ENCODE results near the gene THSD7B.

Gene THSD7B

DNA sequence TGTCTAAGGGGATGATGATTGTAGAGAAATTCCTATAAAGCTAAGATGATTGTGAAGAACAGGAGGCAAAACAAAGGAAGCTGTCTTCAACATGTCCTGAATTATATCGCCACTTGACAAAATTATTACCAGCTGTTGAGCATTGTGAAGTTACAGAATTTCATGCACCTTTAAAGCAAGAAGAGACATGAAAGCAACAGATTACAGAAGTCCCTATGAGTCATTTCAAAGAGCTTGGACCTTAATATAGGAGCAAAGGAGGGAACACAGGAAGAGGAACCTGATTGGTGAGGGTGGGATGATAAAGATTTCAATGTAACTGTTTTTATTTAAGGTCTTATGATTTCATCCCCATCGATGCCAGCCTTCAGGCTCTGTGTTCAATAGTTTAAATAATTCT, 672.0 kb downstream of the THSD7B start:
- Mint-ChIP-seq H3K4me1 (no peaks in the 10 kb centered on the region), H3K27ac (no peak overlapping the region), H3K36me3 (no peaks in the 10 kb centered on the region), H3K9me3 (peaks cover 2% of the 10 kb centered on the region), H3K4me3 (no peak overlapping the region), H3K27me3 (no peaks in the 10 kb centered on the region)
- no peak for DNase-seq
- CTCF ChIA-PET: no interaction called here

DNA sequence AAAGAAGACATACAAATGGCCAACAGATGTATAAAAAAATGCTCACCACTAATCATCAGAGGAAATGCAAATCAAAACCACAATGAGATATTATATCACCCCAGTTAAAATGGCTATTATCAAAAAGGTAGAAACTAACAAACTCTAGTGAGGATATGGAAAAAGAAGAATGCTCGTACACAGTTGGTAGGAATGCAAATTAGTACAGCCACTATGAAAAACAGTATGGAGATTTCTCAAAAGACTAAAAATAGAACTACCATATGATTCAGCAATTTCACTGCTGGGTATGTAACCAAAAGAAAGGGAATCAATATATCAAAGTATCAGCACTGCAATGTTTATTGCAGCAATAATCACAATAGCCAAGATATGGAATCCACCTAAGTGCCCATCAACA, 679.6 kb downstream of the THSD7B start:
- H3K36me3 Mint-ChIP-seq: no peaks in the 10 kb centered on the region
- H3K9me3 Mint-ChIP-seq: peaks cover 4% of the 10 kb centered on the region
- H3K4me1 Mint-ChIP-seq: no peaks in the 10 kb centered on the region
- H3K4me3 Mint-ChIP-seq: no peak overlapping the region
- CTCF ChIA-PET: no interaction called here
- no peak overlapping the region for H3K27ac Mint-ChIP-seq
- DNase-seq: no peak
- H3K27me3 Mint-ChIP-seq: no peaks in the 10 kb centered on the region

DNA sequence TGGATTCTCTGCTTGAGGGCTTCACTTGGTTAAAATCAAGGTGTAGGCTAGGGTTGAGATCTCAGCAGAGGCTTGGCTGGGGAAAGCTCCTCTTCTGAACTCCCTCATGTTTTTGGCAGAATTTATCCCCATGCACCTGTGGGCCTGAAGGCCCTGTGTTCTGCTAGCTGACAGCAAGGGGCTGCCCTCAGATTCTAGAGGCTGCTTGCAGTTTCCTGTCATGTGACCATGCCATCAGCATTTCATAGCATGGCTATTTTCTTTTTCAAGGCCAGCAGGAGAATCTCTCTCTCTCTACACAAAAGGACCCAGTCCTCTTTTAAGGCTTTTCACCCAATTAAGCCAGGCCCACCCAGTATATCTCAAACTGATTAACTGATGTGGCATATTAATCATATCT, 684.1 kb downstream of the THSD7B start:
- CTCF ChIA-PET: no interaction called here
- Mint-ChIP-seq H3K4me3 (no peak overlapping the region), H3K27me3 (no peaks in the 10 kb centered on the region)

DNA sequence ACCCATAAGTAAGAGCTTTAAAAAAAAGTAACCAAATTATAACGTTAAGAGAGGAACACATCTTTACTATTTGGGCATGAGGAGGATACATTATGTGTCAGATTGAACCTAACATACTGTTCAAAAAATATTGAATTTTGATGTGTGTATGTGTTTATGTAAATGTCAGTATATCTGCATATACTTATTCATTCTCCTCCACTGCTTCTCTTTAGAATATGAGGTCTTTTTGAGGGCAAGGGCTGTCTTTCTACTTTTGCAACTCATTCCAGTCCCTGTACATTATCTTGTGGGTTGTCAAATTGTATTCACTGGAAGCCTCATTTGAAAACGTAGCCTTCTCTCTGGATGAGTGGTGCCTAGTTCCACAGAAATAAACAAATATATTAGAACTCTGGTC, 689.5 kb downstream of the THSD7B start:
- CTCF ChIA-PET: no interaction called here
- Mint-ChIP-seq H3K9me3 (no peaks in the 10 kb centered on the region), H3K4me3 (no peak overlapping the region), H3K27ac (no peak overlapping the region), H3K27me3 (no peaks in the 10 kb centered on the region), H3K36me3 (no peaks in the 10 kb centered on the region), H3K4me1 (no peaks in the 10 kb centered on the region)
- no peak for DNase-seq

More for the DNA sequence above, 684.1 kb downstream of the THSD7B start:
- H3K9me3 Mint-ChIP-seq: peaks cover 4% of the 10 kb centered on the region
- H3K27ac Mint-ChIP-seq: no peak overlapping the region
- no peak for DNase-seq
- no peaks in the 10 kb centered on the region for H3K36me3 Mint-ChIP-seq
- H3K4me1 Mint-ChIP-seq: no peaks in the 10 kb centered on the region

DNA sequence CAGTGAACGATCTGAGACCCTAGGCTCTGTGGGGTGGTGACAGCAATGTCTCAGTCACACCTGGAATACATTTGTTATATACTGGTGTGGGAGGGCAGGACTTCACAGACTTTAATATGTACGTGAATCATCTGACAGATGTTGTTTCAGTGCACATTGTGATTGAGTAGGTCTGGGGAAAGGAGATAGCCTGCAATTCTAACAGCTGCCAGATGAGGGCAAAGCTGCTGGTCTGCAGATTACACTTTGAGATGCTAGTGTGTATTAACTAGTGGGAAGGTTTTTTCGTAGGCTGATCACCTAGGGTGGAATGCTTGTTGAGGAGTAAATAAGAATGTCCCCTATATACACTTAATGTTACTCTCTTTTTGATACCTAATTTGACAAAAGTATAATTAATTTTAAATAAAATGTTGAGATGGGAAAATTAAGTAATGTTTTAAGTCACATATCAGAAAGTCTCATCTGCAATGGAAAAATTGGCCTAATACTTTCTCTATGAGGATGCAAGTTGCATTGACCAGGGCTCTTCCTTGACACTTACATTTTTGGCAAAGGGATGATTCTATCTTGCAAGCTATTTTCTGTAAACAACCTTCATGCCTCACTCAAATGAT, 702.0 kb downstream of the THSD7B start:
- Mint-ChIP-seq H3K9me3 (no peaks in the 10 kb centered on the region), H3K4me3 (no peak overlapping the region), H3K36me3 (no peaks in the 10 kb centered on the region), H3K27ac (no peak overlapping the region), H3K4me1 (no peaks in the 10 kb centered on the region), H3K27me3 (no peaks in the 10 kb centered on the region)
- CTCF ChIA-PET: interaction anchor here (1.6 to 2.4 kb wide), 2 partner anchors 368 to 371 kb away, joined by 6 to 8 read pairs; no protein-coding TSS in a partner anchor
- peak; percentile 29 for DNase-seq

DNA sequence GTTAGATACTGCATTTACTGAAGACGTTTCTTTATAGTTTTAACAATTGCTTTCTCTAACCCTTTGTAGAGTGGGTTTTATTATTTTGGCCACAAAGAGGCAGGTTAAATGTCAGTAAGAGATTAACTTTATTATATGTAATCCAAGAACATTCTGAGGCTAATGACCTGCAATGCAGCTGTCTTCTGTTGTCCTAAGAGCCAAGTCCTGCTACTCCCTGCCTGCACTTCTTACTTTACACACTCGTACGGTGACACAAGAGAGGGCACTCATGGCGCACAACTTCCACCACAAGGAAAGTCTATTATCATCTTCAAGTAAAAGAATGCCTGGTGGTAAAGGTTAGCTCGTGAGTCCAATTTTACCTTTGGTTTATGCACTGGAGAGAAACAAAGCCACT, 727.9 kb downstream of the THSD7B start:
- CTCF ChIA-PET: no interaction called here
- Mint-ChIP-seq H3K36me3 (no peaks in the 10 kb centered on the region), H3K27ac (no peak overlapping the region), H3K27me3 (no peaks in the 10 kb centered on the region), H3K4me1 (no peaks in the 10 kb centered on the region), H3K4me3 (no peak overlapping the region), H3K9me3 (peaks cover 2% of the 10 kb centered on the region)
- no peak for DNase-seq

DNA sequence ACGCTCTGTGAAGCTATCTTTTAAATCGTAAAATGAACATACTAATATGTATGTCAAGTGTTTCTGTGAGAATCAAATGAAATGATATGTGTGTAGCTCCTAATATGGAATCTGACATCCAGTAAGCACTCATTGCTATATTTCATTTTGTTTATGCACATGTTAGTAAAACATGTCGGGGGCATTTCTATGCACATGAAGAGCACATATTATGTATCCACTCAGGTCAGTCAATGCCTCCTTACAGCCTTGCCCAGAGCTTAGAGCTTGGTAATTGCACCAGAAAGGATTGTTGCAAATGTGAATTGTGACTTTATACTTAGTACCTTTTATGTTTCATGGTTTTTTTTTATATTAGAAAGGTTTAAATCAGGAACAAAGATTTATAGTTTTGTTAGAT, 735.3 kb downstream of the THSD7B start:
- no peak for DNase-seq
- Mint-ChIP-seq H3K4me1 (no peaks in the 10 kb centered on the region), H3K9me3 (peaks cover 5% of the 10 kb centered on the region), H3K27ac (no peak overlapping the region), H3K36me3 (no peaks in the 10 kb centered on the region), H3K4me3 (no peak overlapping the region), H3K27me3 (no peaks in the 10 kb centered on the region)
- CTCF ChIA-PET: no interaction called here

DNA sequence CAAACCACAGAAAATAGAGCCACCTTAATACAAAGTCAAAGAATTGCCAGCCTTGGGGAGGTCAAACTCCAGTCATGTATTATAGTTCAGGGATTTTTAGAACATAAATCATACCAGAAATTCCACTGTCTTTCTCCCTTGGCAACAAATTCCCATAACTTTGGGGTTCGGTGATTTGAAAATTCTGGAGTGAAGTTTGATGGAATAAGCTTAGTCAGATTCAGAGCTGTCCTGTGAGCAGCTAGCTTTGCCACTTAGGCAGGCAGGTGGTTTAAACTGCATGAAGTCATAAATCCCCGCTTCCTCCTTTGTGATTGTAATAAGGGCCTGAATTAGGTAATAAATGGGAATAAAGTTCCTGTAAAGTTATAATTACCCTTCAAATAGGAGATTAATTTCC, 741.9 kb downstream of the THSD7B start:
- CTCF ChIA-PET: no interaction called here
- no peaks in the 10 kb centered on the region for H3K36me3 Mint-ChIP-seq
- no peak for DNase-seq
- H3K27me3 Mint-ChIP-seq: no peaks in the 10 kb centered on the region
- H3K4me3 Mint-ChIP-seq: no peak overlapping the region
- no peaks in the 10 kb centered on the region for H3K4me1 Mint-ChIP-seq
- H3K9me3 Mint-ChIP-seq: peaks cover 5% of the 10 kb centered on the region
- H3K27ac Mint-ChIP-seq: no peak overlapping the region

DNA sequence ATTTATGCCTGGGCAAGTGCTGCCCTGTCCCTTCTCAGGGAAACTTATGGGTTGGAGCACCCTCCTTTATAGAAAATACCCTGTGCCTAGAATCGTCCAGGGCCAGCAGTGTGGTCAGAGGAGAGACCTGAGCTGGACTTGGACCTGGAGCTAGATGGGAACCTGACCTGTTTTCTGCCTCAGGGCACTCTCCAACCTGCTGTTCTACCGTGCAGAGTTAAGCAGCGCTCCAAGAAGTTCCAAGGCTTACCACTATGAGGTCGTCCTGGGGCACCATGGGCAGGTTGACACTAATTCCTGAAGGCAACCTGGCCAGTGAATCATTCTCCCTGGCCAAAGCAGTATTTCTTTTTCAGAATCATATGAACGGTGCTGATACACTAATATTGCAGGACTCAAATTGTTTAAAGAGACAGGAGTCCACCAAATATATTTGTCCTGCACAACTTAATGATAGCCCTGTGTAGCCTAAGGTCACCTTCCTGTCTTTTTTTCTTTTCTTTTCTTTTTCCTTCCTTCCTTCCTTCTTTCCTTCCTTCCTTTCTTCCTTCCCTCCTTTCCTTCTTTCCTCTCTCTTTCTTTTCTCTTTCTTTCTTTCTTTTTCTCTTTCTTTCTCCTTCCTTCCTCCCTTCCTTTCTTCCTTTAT, 743.5 kb downstream of the THSD7B start:
- no peak overlapping the region for H3K4me3 Mint-ChIP-seq
- H3K4me1 Mint-ChIP-seq: no peaks in the 10 kb centered on the region
- peaks cover 5% of the 10 kb centered on the region for H3K9me3 Mint-ChIP-seq
- H3K36me3 Mint-ChIP-seq: no peaks in the 10 kb centered on the region
- H3K27ac Mint-ChIP-seq: no peak overlapping the region
- no peak for DNase-seq
- CTCF ChIA-PET: no interaction called here
- H3K27me3 Mint-ChIP-seq: no peaks in the 10 kb centered on the region

DNA sequence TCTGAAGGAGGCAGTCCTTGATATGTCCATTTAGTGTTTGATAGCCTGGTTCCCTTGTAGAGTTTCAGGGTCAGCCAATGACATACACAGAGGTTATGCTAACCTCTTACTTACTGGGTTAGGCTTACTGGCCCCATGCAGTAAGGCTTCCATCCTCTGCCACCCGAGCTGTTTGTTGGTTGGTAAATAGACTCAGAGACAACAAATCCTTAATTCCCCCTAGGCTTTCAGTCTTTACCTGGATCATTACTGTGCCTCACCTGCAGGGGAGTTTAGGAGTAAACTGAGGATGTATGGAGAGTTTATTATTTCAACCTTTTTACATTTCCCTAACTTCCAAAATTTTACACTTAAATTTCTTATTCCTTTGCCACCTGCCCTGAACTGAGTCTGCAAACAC, 746.2 kb downstream of the THSD7B start:
- Mint-ChIP-seq H3K4me1 (no peaks in the 10 kb centered on the region), H3K36me3 (no peaks in the 10 kb centered on the region), H3K27me3 (no peaks in the 10 kb centered on the region), H3K9me3 (no peaks in the 10 kb centered on the region), H3K27ac (no peak overlapping the region), H3K4me3 (no peak overlapping the region)
- no peak for DNase-seq
- CTCF ChIA-PET: no interaction called here

DNA sequence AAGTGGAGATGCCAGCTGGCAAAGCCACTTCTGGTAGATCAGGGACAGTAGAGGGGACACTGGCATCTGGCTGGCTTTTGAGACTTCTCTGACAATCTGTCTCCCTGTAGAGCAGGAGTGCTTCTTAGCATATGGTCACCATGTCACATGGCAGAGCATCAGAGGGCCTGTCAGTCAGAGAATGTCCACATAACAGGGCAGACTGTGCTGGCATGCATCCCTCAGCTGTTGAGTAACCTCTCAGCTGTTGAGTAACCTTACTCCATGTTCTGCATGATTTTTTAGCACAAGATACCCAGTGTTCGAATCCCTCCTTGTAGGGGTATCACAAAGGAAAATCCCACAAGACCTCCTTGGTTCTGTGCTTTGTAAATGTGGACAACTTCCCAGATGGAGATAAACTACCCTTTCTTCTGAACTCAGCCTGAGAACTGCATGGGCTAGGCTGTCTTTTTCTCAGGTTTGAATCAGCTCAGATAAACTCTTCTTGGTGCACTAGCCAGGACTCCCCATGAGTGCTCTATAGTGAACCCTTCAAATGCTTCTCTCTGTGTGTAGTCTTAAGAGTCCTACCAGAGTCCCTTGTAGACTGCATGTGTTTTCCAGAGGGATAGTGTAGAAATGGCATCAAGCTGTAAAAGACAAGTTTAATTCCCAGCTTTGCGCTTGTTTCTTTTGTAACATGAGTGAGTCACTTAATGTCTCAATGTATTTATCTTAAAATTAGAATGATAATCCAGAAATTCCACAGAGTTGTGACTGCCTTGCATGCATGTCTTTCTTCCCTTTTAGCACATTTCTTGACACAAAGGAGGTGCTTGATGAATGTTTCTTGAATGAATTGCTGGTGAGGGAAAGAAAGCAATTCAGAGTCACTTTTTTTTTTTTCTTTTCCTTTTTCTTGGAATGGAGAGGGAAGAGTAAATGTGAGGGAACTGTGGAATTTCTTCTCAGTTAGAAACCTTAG, 756.6 kb downstream of the THSD7B start:
- Mint-ChIP-seq H3K4me3 (no peak overlapping the region), H3K36me3 (no peaks in the 10 kb centered on the region), H3K27ac (no peak overlapping the region), H3K4me1 (no peaks in the 10 kb centered on the region), H3K9me3 (peaks cover 2% of the 10 kb centered on the region), H3K27me3 (no peaks in the 10 kb centered on the region)
- no peak for DNase-seq
- CTCF ChIA-PET: no interaction called here

DNA sequence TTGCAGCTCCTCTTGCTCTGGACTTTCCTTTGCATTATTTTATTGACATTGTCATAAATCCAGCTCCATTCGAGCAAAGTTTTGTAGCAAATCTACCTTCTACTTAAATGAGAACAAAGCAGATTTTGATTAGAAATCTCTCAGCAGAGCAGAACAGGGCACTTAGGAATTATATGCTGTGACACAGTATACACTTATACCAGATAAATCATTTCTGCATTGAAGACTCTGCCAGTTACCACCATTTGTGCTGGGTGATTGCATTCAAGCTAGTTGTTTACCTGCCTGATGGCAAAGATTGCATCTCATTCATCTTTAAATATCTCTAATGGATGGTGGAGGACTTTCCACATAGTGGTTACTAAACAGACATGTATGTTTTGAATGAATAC, 757.3 kb downstream of the THSD7B start:
- no peak overlapping the region for H3K4me3 Mint-ChIP-seq
- CTCF ChIA-PET: no interaction called here
- peaks cover 2% of the 10 kb centered on the region for H3K9me3 Mint-ChIP-seq
- H3K4me1 Mint-ChIP-seq: no peaks in the 10 kb centered on the region
- H3K36me3 Mint-ChIP-seq: no peaks in the 10 kb centered on the region
- no peaks in the 10 kb centered on the region for H3K27me3 Mint-ChIP-seq
- H3K27ac Mint-ChIP-seq: no peak overlapping the region
- DNase-seq: no peak

DNA sequence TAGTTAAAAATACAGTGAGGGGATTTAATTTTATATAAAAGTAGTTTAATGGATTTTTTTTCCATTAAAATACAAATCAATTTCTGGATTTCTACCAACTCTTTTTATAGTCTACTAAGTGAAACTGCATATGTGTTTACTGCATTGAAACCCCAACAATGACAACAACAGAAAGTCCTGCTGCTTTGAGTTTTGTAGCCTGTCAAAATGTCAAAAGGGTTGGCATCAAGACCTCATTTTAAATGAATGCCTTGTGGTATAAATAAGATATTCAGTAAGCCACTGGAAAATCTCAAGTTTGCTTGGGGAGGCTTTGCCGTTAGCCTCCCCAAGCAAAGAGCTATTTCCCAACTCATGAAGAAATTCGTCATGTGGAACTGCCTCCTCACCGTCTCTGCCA, 758.6 kb downstream of the THSD7B start:
- Mint-ChIP-seq H3K27me3 (no peaks in the 10 kb centered on the region), H3K27ac (no peak overlapping the region), H3K4me1 (no peaks in the 10 kb centered on the region), H3K9me3 (no peaks in the 10 kb centered on the region), H3K36me3 (no peaks in the 10 kb centered on the region), H3K4me3 (no peak overlapping the region)
- no peak for DNase-seq
- CTCF ChIA-PET: no interaction called here

DNA sequence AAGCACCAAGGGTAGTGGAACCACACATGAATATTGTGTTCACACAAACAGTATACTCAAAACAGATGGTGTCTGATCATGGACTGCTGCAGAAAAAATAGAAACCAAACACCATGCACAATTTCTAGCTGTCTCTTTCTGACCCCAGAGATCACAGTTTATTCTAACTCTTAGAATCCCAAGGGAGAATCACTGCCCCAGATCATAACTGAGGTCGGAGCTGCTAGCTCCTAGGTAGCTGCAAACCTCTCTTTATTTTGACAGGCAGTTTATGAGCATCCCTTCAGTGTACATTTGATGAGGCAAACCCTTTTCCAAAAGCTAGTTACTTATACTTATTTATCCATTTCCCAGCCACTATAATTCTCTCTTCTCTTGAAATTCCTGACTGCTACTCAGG, 759.8 kb downstream of the THSD7B start:
- no peak for DNase-seq
- CTCF ChIA-PET: no interaction called here
- Mint-ChIP-seq H3K4me3 (no peak overlapping the region), H3K9me3 (no peaks in the 10 kb centered on the region), H3K27ac (no peak overlapping the region), H3K27me3 (no peaks in the 10 kb centered on the region), H3K4me1 (no peaks in the 10 kb centered on the region), H3K36me3 (no peaks in the 10 kb centered on the region)

DNA sequence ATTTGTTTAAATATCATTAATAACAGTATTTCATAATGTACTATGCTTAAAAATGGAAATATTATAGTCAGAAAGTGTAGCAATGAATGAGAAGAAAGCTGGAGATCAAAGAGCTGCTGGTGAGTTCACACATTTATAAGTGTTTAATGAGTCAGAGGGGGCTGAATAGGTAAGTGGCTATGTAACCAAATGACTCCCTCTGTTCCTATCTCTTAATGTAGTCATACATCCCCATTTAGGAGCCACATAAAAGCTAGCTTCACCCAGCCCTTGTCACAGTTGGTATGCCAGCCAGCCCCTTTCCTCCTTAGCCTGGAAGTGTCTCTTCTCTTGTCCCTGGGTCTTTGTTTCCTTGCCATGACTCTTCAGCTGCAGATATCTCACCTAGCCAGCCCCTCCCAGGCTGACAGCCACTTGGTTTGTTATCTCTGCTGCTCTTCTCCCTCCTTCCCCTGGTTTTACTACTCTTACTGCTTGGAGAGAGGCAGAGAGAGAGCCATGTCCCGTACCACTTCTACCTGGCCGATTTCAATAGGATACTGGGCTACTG, 760.4 kb downstream of the THSD7B start:
- Mint-ChIP-seq H3K9me3 (no peaks in the 10 kb centered on the region), H3K4me1 (no peaks in the 10 kb centered on the region), H3K36me3 (no peaks in the 10 kb centered on the region), H3K4me3 (no peak overlapping the region), H3K27me3 (no peaks in the 10 kb centered on the region), H3K27ac (no peak overlapping the region)
- CTCF ChIA-PET: no interaction called here
- no peak for DNase-seq

Measured in activated naive CD4-positive, alpha-beta T cell treated with anti-CD3 and anti-CD28 coated beads, Interleukin-2, amount 10 ng/mL, durations not matched to agents 7 days and 5 days (primary cell).